T-cell (primary cell): ENCODE data around the gene DUSP22. TPM values are rescaled to one million over a fixed set of nuclear protein-coding genes. Genes with fewer than 3 reads are reported as not detected.

Experiments
- total RNA-seq, 35 experiments: library from RNA in 6 of 35; stranded (reverse) in 6 of 35; fragments of 120-200 nt in 1 of 35; gene quantifications; one replicate each; pipeline versions ENCODE4 v1.2.1 to v1.2.4 and lab custom pipeline; 2013 to 2026

The DUSP22 gene
- total RNA-seq, 5 donors from 2014 or later (not counting 1 experiment from before 2014, with no cell fraction given): 32.0 to 52.4 (median 42.1) TPM

Other genes with a start within 250 kb of the DUSP22 start
- gene IRF4, start 99.3 kb downstream of the DUSP22 start, total RNA-seq: 10 to 100 TPM; 16.9 to 67.2 (median 28.4) TPM